ENCODE data around the gene FOXO3. TPM values are rescaled to one million over a fixed set of nuclear protein-coding genes. Genes with fewer than 3 reads are reported as not detected.

The FOXO3 gene
- total RNA-seq, 1 experiment from 2014 or later = 22.1 TPM

DNA sequence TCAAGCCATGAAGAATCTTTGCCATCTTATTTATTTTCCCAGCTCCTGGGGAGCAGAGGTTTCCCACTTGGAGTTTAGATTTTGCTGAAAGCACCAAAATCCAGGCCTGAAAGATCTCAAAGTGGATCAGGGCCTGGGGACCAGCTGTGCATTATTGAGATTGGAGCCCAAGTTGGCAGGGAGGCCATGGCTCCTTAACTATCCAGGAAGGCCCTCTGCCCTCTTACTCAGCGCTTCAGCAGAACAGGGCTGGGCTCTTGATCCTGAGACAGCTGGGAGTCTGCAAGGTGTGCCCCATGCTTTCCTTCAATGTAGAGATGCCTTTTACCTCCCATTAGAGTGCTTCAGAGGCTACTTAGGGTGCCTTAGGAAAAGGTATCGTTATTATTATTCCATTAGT is 24.6 kb downstream of the FOXO3 start:
- H3K79me2 ChIP-seq (ENCODE audit: insufficient read depth, low read length) = no peaks in the 10 kb centered on the region; the same call in 1 of the 2 replicates

More for the DNA sequence above, 24.6 kb downstream of the FOXO3 start:
- WGBS (ENCODE audit: extremely low coverage, insufficient read length, low lambda C conversion rate) = no CpG with 5 or more reads among the region's 2 CpGs
- Histone ChIP-seq H3K14ac (ENCODE audit: insufficient read depth, low read length) (no peak overlapping the region), H2BK20ac (ENCODE audit: low read depth, low read length, poor library complexity, severe bottlenecking) (no peak overlapping the region), H4K5ac (ENCODE audit: insufficient read length, low read depth, low read length) (no peak overlapping the region), H3K56ac (ENCODE audit: insufficient read length, low read depth, low read length) (no peak overlapping the region), H2BK12ac (ENCODE audit: insufficient read length, low read depth, low read length) (no peak overlapping the region), H3K9me3 (ENCODE audit: control insufficient read depth, low read depth, low read length) (no peaks in the 10 kb centered on the region), H4K8ac (replicated peaks; ENCODE audit: insufficient read length, low read depth, low read length) (no peak overlapping the region), H4K20me1 (ENCODE audit: control insufficient read depth, insufficient read depth, insufficient read length) (no peaks in the 10 kb centered on the region), H3K27me3 (ENCODE audit: insufficient read depth, low read length) (no peaks in the 10 kb centered on the region), H3K4me2 (ENCODE audit: insufficient read depth, insufficient read length, low read length) (no peak overlapping the region), H2AFZ (ENCODE audit: low read length) (no peak overlapping the region), H4K91ac (ENCODE audit: insufficient read length, low read depth, low read length) (no peak overlapping the region), H2BK120ac (ENCODE audit: low read depth, low read length, poor library complexity, severe bottlenecking) (no peak overlapping the region), H3K4me1 (ENCODE audit: insufficient read depth, low read length) (peaks cover 16% of the 10 kb centered on the region; the same call in 1 of the 2 replicates), H3K79me1 (ENCODE audit: insufficient read depth, low read depth, low read length, poor library complexity, severe bottlenecking) (peaks cover 2% of the 10 kb centered on the region), H2BK15ac (ENCODE audit: low read depth, low read length) (no peak overlapping the region), H3K23me2 (ENCODE audit: insufficient read length, low read depth, low read length, poor library complexity, severe bottlenecking) (no peaks in the 10 kb centered on the region), H3K9ac (ENCODE audit: extremely low read depth, insufficient read length, low read length) (no peak overlapping the region), H3K4ac (ENCODE audit: low read depth, low read length) (no peak overlapping the region), H3K23ac (ENCODE audit: insufficient read length, low read depth, low read length) (no peak overlapping the region), H3T11ph (ENCODE audit: low read length) (no peak overlapping the region), H2AK5ac (ENCODE audit: insufficient read length, low read length) (no peak overlapping the region), H3K27ac (ENCODE audit: insufficient read length, low read depth, low read length) (no peak overlapping the region), H3K18ac (ENCODE audit: insufficient read length, low read depth, low read length) (no peak overlapping the region), H2BK5ac (ENCODE audit: insufficient read length, low read length) (no peak overlapping the region)
- no peaks in the 10 kb centered on the region; a peak in 1 of 7 replicates for H3K36me3 Mint-ChIP-seq (ENCODE audit: insufficient read depth in 1 of 3, low read depth in 3 of 3)
- no peaks in the 10 kb centered on the region for H3K27me3 Mint-ChIP-seq (ENCODE audit: low read depth)
- no peak overlapping the region for H3K4me3 Mint-ChIP-seq
- TF ChIP-seq, protein P1, sequence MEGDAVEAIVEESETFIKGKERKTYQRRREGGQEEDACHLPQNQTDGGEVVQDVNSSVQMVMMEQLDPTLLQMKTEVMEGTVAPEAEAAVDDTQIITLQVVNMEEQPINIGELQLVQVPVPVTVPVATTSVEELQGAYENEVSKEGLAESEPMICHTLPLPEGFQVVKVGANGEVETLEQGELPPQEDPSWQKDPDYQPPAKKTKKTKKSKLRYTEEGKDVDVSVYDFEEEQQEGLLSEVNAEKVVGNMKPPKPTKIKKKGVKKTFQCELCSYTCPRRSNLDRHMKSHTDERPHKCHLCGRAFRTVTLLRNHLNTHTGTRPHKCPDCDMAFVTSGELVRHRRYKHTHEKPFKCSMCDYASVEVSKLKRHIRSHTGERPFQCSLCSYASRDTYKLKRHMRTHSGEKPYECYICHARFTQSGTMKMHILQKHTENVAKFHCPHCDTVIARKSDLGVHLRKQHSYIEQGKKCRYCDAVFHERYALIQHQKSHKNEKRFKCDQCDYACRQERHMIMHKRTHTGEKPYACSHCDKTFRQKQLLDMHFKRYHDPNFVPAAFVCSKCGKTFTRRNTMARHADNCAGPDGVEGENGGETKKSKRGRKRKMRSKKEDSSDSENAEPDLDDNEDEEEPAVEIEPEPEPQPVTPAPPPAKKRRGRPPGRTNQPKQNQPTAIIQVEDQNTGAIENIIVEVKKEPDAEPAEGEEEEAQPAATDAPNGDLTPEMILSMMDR (conservative IDR thresholded peaks at IDR 0.05) = no peak
- H3K27ac Mint-ChIP-seq = no peak overlapping the region
- peaks cover 58 to 61% of the 10 kb centered on the region in 2 experiments for H3K4me1 Mint-ChIP-seq
- H3K9me3 Mint-ChIP-seq = no peaks in the 10 kb centered on the region
- DNase-seq = no peak
